ENCODE results near the gene RAPGEF1.
A peak's percentile ranks its signal among the peaks of the same experiment; 100 is the strongest.
"Not testable (repeated sequence)": the region's sequence is repeated elsewhere in the genome, so short reads cannot be mapped to it uniquely, and the experiment has no call there.

The RAPGEF1 gene

DNA sequence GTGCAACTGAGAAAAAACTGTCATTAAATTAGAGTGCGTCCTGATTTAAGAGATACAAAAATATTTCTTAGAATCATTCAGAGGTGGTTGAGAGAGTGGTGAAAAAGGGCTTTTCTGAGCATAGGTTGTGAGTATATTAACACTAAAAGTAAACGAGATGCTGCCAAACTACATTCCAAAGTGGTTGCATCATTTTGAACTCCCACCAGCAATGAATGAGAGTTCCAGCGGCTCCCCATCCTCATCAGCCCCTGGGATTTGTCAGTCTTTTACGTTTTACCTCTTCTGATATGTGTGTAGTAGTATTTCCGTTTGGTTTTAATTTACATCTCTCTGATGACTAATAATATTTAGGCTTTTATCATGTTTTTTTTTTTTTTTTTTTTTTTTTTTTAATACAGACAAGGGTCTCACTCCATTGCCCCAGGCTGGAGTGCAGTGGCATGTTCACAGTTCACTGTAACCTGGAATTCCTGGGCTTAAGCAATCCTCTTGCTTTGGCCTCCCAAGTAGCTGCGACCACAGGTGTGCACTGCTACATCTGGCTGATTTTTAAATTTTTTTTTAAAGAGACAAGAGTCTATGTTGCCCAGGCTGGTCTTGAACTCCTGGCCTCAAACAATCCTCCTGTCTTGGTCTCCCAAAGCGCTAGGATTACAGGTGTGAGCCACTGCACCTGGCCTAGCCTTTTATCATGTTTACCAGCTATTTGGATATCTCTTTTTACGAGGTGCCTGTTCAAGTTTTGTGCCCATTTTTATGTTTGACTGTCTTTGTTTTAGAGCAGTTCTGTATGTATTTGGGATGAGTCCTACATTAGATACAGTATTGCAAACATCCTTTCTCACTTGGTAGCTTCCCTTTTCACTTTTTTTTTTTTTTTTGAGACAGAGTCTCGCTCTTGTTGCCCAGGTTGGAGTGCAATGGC, 177.6 kb downstream of the RAPGEF1 start:
- Mint-ChIP-seq H3K27ac (no peak overlapping the region), H3K4me1 (no peaks in the 10 kb centered on the region), H3K36me3 (peaks cover 20% of the 10 kb centered on the region), H3K4me3 (no peak overlapping the region), H3K9me3 (no peaks in the 10 kb centered on the region)
- DNase-seq (ENCODE audit: low spot score in 2 of 2) (no peak), ATAC-seq (no peak)

GRCh38 chr9:131559421-131560000, 180.4 kb downstream of the RAPGEF1 start:
- H3K4me3 Mint-ChIP-seq: no peak overlapping the region
- ATAC-seq: no peak
- no peaks in the 10 kb centered on the region for H3K9me3 Mint-ChIP-seq
- DNase-seq (ENCODE audit: low spot score in 2 of 2): no peak
- H3K4me1 Mint-ChIP-seq: no peaks in the 10 kb centered on the region
- H3K36me3 Mint-ChIP-seq: peaks cover 5% of the 10 kb centered on the region
- H3K27ac Mint-ChIP-seq: no peak overlapping the region

DNA sequence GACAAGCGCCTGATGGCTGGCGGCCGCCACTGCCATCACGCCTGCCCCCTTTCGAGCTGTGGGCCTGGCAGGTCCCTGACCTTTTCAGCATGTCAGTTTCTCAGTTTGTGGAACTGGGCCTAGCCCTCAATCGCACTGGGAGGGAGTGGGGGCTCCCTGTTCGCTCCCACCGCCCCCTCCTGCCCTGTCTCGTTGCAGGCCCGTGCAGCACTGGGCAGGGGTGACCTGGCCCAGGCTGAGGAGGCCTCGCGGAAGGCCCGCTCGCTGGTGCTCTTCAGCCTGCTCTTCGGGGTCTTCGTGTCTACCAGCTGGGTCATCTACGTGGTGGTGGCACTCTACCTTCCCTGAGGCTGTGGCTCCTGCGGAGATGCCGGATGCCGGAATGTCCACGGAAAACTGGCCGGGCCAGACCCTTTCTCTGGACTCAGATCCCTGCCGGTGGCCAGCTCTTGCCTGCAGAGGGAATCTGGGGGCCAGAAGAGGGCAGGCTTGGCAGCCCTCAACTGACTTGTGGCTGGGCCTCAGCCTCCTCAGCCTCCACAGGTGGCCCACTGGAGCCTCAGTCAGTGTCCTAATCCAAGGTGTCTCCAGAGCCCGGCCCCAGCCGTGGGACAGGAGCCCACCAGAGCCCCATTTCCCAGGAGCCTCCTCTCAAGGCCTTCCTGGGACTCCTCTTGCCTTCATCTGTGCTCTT, 181.9 kb downstream of the RAPGEF1 start:
- no peak overlapping the region for H3K4me3 Mint-ChIP-seq
- no peak for ATAC-seq
- H3K9me3 Mint-ChIP-seq: no peaks in the 10 kb centered on the region
- no peak overlapping the region for H3K27ac Mint-ChIP-seq
- peaks cover 5% of the 10 kb centered on the region for H3K36me3 Mint-ChIP-seq
- no peak for DNase-seq (ENCODE audit: low spot score in 2 of 2)
- H3K4me1 Mint-ChIP-seq: no peaks in the 10 kb centered on the region

- no peaks in the 10 kb centered on the region for H3K4me1 Mint-ChIP-seq
- no peak for DNase-seq (ENCODE audit: low spot score in 2 of 2)
- no peaks in the 10 kb centered on the region for H3K9me3 Mint-ChIP-seq
- H3K27ac Mint-ChIP-seq: no peak overlapping the region
- no peak for ATAC-seq
- H3K4me3 Mint-ChIP-seq: no peak overlapping the region
- peaks cover 5% of the 10 kb centered on the region for H3K36me3 Mint-ChIP-seq
Observed at GRCh38 chr9:131555841-131556673, 183.8 kb downstream of the RAPGEF1 start.

- ATAC-seq (peak; percentile 31), DNase-seq (ENCODE audit: low spot score in 2 of 2) (no peak)
- no peaks in the 10 kb centered on the region for H3K4me1 Mint-ChIP-seq
- peak overlapping the region; percentile 22 for H3K4me3 Mint-ChIP-seq
- no peaks in the 10 kb centered on the region for H3K9me3 Mint-ChIP-seq
- peaks cover 5% of the 10 kb centered on the region for H3K36me3 Mint-ChIP-seq
- H3K27ac Mint-ChIP-seq: no peak overlapping the region
Observed at GRCh38 chr9:131554843-131555351, 185.0 kb downstream of the RAPGEF1 start.

DNA sequence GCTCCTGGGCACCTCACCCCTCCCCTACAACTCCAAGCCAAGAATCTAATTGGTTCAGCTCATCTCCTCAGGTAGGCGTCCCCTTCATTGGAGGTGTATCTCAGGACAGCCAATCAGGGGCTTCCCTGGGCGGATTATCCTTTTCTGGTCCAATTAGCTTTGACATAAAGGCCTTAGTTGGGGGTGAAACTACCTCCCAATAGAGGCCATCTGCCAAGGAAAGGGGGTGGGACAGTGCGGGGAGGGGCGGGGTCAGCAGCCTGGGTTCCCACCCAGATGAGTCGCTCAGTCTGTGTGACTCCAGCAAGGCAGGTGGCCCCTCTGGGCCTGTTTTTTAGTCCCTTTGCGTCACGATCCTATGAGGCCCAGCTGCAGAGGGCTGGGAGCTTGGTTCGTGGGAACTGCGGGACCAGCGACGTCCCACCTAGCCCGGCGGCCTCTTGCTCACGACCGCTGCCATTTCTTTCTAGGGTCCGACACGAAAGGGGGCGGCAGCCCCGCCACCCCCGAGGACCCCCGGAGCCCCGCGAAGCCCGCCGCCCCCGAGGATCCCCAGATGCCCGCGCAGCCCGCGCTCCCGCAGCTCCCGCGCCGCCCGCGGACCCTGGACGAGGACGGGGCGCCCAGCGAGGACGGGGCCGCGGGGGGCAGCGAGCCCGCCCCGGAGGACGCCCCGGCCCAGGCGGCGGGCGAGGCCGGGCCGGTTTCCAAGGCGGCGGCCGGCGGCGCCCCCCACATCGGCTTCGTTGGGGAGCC, 185.6 kb downstream of the RAPGEF1 start:
- H3K4me3 Mint-ChIP-seq: no peak overlapping the region
- no peaks in the 10 kb centered on the region for H3K4me1 Mint-ChIP-seq
- ATAC-seq: no peak
- no peak overlapping the region for H3K27ac Mint-ChIP-seq
- peaks cover 5% of the 10 kb centered on the region for H3K36me3 Mint-ChIP-seq
- H3K9me3 Mint-ChIP-seq: no peaks in the 10 kb centered on the region
- DNase-seq (ENCODE audit: low spot score in 2 of 2): no peak

- H3K4me1 Mint-ChIP-seq: peaks cover 17% of the 10 kb centered on the region
- H3K36me3 Mint-ChIP-seq: no peaks in the 10 kb centered on the region
- H3K4me3 Mint-ChIP-seq: no peak overlapping the region
- H3K9me3 Mint-ChIP-seq: no peaks in the 10 kb centered on the region
- ATAC-seq (no peak), DNase-seq (ENCODE audit: low spot score in 2 of 2) (no peak)
- no peak overlapping the region for H3K27ac Mint-ChIP-seq
Observed at GRCh38 chr9:131552030-131552429, 187.8 kb downstream of the RAPGEF1 start.

DNA sequence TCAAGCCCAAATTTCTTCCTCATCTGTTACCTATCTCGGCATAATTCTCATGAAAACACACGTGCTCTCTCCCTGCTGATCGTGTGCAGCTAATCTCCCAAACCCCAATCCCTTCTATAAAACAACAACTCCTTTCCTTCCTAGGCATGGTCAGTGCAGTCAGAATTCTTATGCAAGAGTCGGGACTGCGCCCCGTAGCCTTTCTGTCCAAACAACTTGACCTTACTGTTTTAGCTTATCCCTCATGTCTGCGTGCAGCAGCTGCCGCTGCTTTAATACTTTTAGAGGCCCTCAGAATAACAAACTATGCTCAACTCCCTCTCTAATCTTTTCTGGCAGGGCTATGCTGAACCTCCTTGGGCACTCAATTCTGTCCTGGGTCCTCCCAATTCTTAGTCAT, 189.4 kb downstream of the RAPGEF1 start:
- ATAC-seq; DNase-seq (ENCODE audit: low spot score in 2 of 2); H3K36me3 Mint-ChIP-seq; H3K27ac Mint-ChIP-seq; H3K9me3 Mint-ChIP-seq; H3K4me3 Mint-ChIP-seq: not testable (repeated sequence)
- peaks cover 18% of the 10 kb centered on the region for H3K4me1 Mint-ChIP-seq

DNA sequence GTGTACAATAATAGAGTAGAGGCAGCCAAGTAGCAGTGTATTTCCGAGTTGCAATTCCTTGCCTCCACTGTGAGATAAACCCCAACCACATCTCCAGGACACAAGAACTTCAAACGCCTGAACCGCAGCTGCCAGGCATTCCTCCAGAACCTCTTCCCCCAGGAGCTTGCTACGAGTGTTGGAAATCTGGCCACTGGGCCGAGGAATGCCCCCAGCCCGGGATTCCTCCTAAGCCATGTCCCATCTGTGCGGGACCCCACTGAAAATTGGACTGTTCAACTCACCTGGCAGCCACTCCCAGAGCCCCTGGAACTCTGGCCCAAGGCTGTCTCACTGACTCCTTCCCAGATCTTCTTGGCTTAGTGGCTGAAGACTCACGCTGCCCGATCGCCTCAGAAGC, 190.7 kb downstream of the RAPGEF1 start:
- not testable (repeated sequence) for ATAC-seq; H3K27ac Mint-ChIP-seq; DNase-seq (ENCODE audit: low spot score in 2 of 2); H3K36me3 Mint-ChIP-seq; H3K9me3 Mint-ChIP-seq; H3K4me3 Mint-ChIP-seq
- H3K4me1 Mint-ChIP-seq: peaks cover 18% of the 10 kb centered on the region

DNA sequence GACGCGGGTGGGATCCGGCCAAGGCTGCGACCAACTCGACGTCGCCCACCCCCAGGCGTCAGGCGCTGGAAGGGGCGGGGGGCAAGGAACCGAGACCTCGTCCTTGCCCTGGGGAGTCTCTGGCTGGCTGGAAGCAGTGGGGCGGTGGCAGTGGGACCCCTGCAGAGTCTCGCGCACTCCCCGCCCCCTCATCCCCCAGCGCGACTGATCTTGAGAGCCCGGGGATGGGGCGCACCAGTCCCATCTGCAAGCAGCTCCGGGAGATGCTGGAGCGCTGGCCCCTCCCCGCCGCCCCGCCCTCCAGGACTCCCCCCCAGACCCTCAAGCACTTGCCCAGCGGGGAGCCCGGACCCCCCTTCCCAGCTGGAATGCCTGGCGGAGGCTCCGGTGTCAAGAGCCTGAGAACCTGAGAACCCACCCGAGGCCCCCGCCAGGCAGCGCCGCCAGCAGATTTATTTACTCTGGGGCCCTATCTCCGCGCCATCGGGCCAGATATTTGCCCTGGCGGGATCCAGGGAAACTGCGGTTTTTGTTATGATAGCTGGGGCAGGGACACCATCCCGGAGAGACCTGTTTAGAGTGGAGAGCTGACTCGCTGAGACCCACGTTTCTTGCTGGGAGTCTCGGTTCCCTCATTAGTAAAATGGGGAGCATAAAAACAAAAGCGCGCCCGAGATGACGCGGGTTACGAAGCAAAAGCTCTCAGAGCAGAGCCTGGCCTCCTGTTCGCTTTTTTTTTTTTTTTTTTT, 193.4 kb downstream of the RAPGEF1 start:
- peak; percentile 37 for ATAC-seq
- no peak for DNase-seq (ENCODE audit: low spot score in 2 of 2)
- Mint-ChIP-seq H3K36me3 (no peaks in the 10 kb centered on the region), H3K27ac (no peak overlapping the region), H3K4me3 (peak overlapping the region; percentile 59), H3K4me1 (peaks cover 18% of the 10 kb centered on the region), H3K9me3 (peaks cover 6% of the 10 kb centered on the region)

DNA sequence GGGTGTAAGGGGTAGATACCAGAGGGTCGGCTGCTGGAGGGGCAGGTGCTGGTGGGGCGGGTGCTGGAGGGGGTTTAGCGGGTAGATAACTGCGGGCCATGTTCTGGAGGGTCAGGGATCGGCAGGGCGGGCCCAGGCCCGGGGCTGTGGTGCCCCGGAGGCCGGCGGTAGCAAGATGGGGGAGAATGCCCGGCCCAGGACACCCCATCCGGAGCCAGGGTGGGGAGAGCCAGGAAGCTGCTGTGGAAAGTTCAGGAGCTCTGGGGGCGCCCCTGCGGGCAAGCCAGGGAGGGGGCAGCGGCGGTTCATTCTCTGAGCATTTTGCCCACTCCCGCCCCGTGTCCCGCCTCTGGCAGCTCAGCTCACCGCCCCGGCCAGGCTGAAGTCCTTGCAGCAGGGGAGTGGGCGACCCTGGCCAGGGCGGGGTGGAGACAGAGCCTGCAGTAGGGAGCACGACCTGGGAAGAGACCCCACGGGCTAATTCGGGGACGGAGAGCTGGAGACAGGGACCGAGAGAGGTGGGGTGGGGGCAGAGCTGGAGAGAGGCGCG, 194.0 kb downstream of the RAPGEF1 start:
- Mint-ChIP-seq H3K9me3 (peaks cover 6% of the 10 kb centered on the region), H3K36me3 (no peaks in the 10 kb centered on the region), H3K4me1 (peaks cover 19% of the 10 kb centered on the region), H3K4me3 (peak overlapping the region; percentile 59), H3K27ac (no peak overlapping the region)
- ATAC-seq: no peak
- no peak for DNase-seq (ENCODE audit: low spot score in 2 of 2)

- Mint-ChIP-seq H3K36me3 (peaks cover 5% of the 10 kb centered on the region), H3K4me1 (peaks cover 25% of the 10 kb centered on the region), H3K9me3 (peaks cover 6% of the 10 kb centered on the region), H3K4me3 (peak within 1 kb of the TSS; percentile 59), H3K27ac (no peak within 1 kb of the TSS)
- ATAC-seq (no peak), DNase-seq (ENCODE audit: low spot score in 2 of 2) (no peak)
Observed at GRCh38 chr9:131545003-131545785, 194.7 kb downstream of the RAPGEF1 start, which contains the start of gene PRRT1B. PRRT1B (plus strand) TSS chr9:131545523; CDS start chr9:131545616, 93 bp downstream.

GRCh38 chr9:131543141-131543540, 196.7 kb downstream of the RAPGEF1 start:
- DNase-seq (ENCODE audit: low spot score in 2 of 2) (no peak), ATAC-seq (no peak)
- Mint-ChIP-seq H3K4me1 (peaks cover 19% of the 10 kb centered on the region), H3K4me3 (no peak overlapping the region), H3K9me3 (peaks cover 6% of the 10 kb centered on the region), H3K36me3 (peaks cover 5% of the 10 kb centered on the region), H3K27ac (no peak overlapping the region)

All from stimulated activated effector memory CD8-positive, alpha-beta T cell treated with anti-CD3 and anti-CD28 coated beads, Interleukin-12 subunit alpha, Interleukin-12 subunit beta, amount 100 ng/mL, for 72 hours (primary cell).